HG03342 (cell line): Measurements from ENCODE around the gene ACTN3.
"Not testable (repeated sequence)": the region's sequence is repeated elsewhere in the genome, so short reads cannot be mapped to it uniquely, and the experiment has no call there.

Experiments used
- ATAC-seq: cut with Tn5 transposase; IDR thresholded peaks from one replicate; pipeline ENCODE4 v1.9.1; 2021; ENCODE audit warnings: mild to moderate bottlenecking, moderate library complexity; ENCODE audit not compliant: unreplicated experiment

Gene ACTN3

GRCh38 chr11:66562907-66563583 lies 16.3 kb downstream of the ACTN3 start:
- ATAC-seq: no peak

- no peak for ATAC-seq
Observed at GRCh38 chr11:66563832-66564231, 17.1 kb downstream of the ACTN3 start.

GRCh38 chr11:66564538-66564937 lies 17.8 kb downstream of the ACTN3 start:
- no peak for ATAC-seq

- no peak for ATAC-seq
Observed at GRCh38 chr11:66564984-66565383, 18.3 kb downstream of the ACTN3 start.

GRCh38 chr11:66566221-66566620 lies 19.5 kb downstream of the ACTN3 start:
- no peak for ATAC-seq

GRCh38 chr11:66567787-66568123 lies 21.1 kb downstream of the ACTN3 start:
- no peak for ATAC-seq

- no peak for ATAC-seq
Observed at GRCh38 chr11:66568124-66568916, 21.6 kb downstream of the ACTN3 start, which contains the start of gene CTSF. Gene CTSF, minus strand, starts transcription at chr11:66568606. Its CDS starts 120 bp downstream, at chr11:66568486.

GRCh38 chr11:66569076-66569475 lies 22.4 kb downstream of the ACTN3 start:
- ATAC-seq: no peak

GRCh38 chr11:66570079-66570849 lies 23.6 kb downstream of the ACTN3 start:
- no peak for ATAC-seq

- ATAC-seq: no peak
Observed at GRCh38 chr11:66570850-66571180, 24.1 kb downstream of the ACTN3 start.

GRCh38 chr11:66579017-66579606 lies 32.4 kb downstream of the ACTN3 start:
- no peak for ATAC-seq

GRCh38 chr11:66580803-66581202 lies 34.1 kb downstream of the ACTN3 start:
- no peak for ATAC-seq

GRCh38 chr11:66581261-66581660 lies 34.6 kb downstream of the ACTN3 start:
- ATAC-seq: no peak

GRCh38 chr11:66582565-66583147 lies 36.0 kb downstream of the ACTN3 start:
- not testable (repeated sequence) for ATAC-seq

GRCh38 chr11:66585447-66585846 lies 38.7 kb downstream of the ACTN3 start:
- ATAC-seq: not testable (repeated sequence)

GRCh38 chr11:66586136-66586535 lies 39.4 kb downstream of the ACTN3 start:
- ATAC-seq: no peak

- not testable (repeated sequence) for ATAC-seq
Observed at GRCh38 chr11:66589315-66589714, 42.6 kb downstream of the ACTN3 start.

- ATAC-seq: no peak
Observed at GRCh38 chr11:66589996-66590675, 43.4 kb downstream of the ACTN3 start.

- ATAC-seq: no peak
Observed at GRCh38 chr11:66591175-66591574, 44.5 kb downstream of the ACTN3 start.
